Measurements from ENCODE around the gene TMEM117. TPM values are rescaled to one million over a fixed set of nuclear protein-coding genes. Genes with fewer than 3 reads are reported as not detected.

The TMEM117 gene
- total and polyA plus RNA-seq, 2 donors (not counting 3 experiments of a cell fraction or from before 2014, with no cell fraction given): 1.2 to 3.8 TPM

DNA sequence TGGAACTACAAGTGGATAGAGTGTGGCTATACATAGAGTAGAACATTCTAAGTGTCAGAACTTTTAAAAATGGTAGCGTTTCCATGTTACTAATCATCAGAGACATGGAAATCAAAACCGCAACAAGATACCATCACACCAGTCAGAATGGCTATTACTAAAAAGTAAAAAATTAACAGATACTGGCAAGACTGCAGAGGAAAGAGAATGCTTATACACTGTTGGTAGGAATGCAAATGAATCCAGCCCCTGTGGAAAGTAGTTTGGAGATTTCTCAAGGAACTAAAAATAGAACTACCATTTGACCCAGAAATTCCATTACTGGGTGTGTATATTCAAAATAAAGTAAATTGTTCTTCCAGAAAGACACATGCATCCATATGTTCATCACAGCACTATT is 521.6 kb downstream of the TMEM117 start:
- Histone ChIP-seq H3K9me1 (replicated peaks; ENCODE audit: control insufficient read depth, extremely low read depth, insufficient read depth, low read length) (no peaks in the 10 kb centered on the region), H3K36me3 (ENCODE audit: control insufficient read depth in 2 of 2, extremely low read depth in 1 of 2, insufficient read depth in 2 of 2, low read length in 2 of 2) (no peaks in the 10 kb centered on the region), H3K27ac (ENCODE audit: insufficient read depth, low read depth, low read length) (no peak overlapping the region), H3K9me3 (replicated peaks; ENCODE audit: control insufficient read depth, insufficient read depth, low read length) (no peaks in the 10 kb centered on the region), H3K4me2 (ENCODE audit: insufficient read depth, low read length) (no peak overlapping the region), H3K4me1 (ENCODE audit: control insufficient read depth, extremely low read depth, insufficient read depth, low read length) (no peaks in the 10 kb centered on the region), H3K9ac (replicated peaks; ENCODE audit: extremely low read depth, insufficient read depth, low read length) (no peak overlapping the region), H3K27me3 (ENCODE audit: control insufficient read depth in 2 of 2, insufficient read depth in 2 of 2, low read length in 2 of 2) (no peaks in the 10 kb centered on the region), H2AFZ (ENCODE audit: low read depth, low read length) (no peak overlapping the region), H3K79me2 (ENCODE audit: control insufficient read depth, insufficient read depth, low read length) (no peaks in the 10 kb centered on the region), H3K4me3 (replicated peaks in 1 of 3; ENCODE audit: insufficient read depth in 1 of 3, low read depth in 1 of 3, low read length in 3 of 3) (no peak overlapping the region), H4K20me1 (replicated peaks; ENCODE audit: control insufficient read depth, extremely low read depth, insufficient read depth, low read length) (no peaks in the 10 kb centered on the region)
- ChIA-PET POLR2A (no interaction called here), CTCF (no interaction called here)
- dilution Hi-C loops (cut with MboI; ENCODE audit: extremely low pct_ligation_motif_present, low sequenced_read_pairs): no loop called here
- intact Hi-C loops (cut with micrococcal nuclease): no loop called here
- DNase-seq (ENCODE audit: low read depth, low spot score) (no peak), FAIRE-seq (no peak)
- TF ChIP-seq EZH2 (IDR thresholded peaks at IDR 0.05; ENCODE audit: borderline replicate concordance, low read depth, low read length, severe bottlenecking) (no peak), JUN (IDR thresholded peaks at IDR 0.05; ENCODE audit: borderline replicate concordance, insufficient read depth, insufficient read length, low read depth) (no peak), POLR2A (IDR thresholded peaks at IDR 0.05; ENCODE audit: low read depth, low read length) (no peak), MYC (IDR thresholded peaks at IDR 0.05; ENCODE audit: low read depth, low read length) (no peak), MAX (IDR thresholded peaks at IDR 0.05; ENCODE audit: insufficient read depth, insufficient read length) (no peak)
- TF ChIP-seq, protein P1, sequence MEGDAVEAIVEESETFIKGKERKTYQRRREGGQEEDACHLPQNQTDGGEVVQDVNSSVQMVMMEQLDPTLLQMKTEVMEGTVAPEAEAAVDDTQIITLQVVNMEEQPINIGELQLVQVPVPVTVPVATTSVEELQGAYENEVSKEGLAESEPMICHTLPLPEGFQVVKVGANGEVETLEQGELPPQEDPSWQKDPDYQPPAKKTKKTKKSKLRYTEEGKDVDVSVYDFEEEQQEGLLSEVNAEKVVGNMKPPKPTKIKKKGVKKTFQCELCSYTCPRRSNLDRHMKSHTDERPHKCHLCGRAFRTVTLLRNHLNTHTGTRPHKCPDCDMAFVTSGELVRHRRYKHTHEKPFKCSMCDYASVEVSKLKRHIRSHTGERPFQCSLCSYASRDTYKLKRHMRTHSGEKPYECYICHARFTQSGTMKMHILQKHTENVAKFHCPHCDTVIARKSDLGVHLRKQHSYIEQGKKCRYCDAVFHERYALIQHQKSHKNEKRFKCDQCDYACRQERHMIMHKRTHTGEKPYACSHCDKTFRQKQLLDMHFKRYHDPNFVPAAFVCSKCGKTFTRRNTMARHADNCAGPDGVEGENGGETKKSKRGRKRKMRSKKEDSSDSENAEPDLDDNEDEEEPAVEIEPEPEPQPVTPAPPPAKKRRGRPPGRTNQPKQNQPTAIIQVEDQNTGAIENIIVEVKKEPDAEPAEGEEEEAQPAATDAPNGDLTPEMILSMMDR (IDR thresholded peaks at IDR 0.05; ENCODE audit: extremely low read depth in 1 of 2, insufficient read depth in 1 of 2, low read depth in 1 of 2, low read length in 2 of 2): no peak
- BruUV-seq (replicated peaks): no TSS peak

DNA sequence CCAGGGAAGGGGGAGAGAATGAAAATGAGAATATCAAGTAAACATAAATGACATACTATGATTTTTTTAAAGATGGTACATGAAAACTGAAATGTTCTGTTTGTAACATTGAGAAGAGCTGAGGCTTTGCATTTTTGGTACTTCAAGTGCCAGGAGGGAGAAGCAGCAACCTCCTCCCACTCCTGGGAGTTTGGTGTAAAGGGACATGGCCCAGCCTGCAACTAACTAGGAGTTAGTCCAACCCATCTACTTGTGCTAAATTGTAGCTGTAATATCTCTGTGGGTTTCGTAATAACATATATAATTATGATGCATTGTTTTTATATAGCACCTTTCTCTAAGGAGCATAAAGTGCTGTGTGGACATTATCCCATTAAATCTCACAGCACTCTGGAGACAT is 522.8 kb downstream of the TMEM117 start:
- dilution Hi-C loops (cut with MboI; ENCODE audit: extremely low pct_ligation_motif_present, low sequenced_read_pairs): no loop called here
- H2AFZ ChIP-seq (ENCODE audit: low read depth, low read length): no peak overlapping the region
- no TSS peak for BruUV-seq (replicated peaks)
- H3K27me3 ChIP-seq (ENCODE audit: control insufficient read depth in 2 of 2, insufficient read depth in 2 of 2, low read length in 2 of 2): no peaks in the 10 kb centered on the region
- TF ChIP-seq JUN (IDR thresholded peaks at IDR 0.05; ENCODE audit: borderline replicate concordance, insufficient read depth, insufficient read length, low read depth) (no peak), MYC (IDR thresholded peaks at IDR 0.05; ENCODE audit: low read depth, low read length) (no peak), POLR2AphosphoS5 (IDR thresholded peaks at IDR 0.05; ENCODE audit: insufficient read depth, low read depth, low read length) (no peak), POLR2A (IDR thresholded peaks at IDR 0.05; ENCODE audit: low read depth, low read length) (no peak), EZH2 (IDR thresholded peaks at IDR 0.05; ENCODE audit: borderline replicate concordance, low read depth, low read length, severe bottlenecking) (no peak), FOS (IDR thresholded peaks at IDR 0.05; ENCODE audit: borderline replicate concordance, insufficient read depth, low read length) (no peak)
- TF ChIP-seq, protein P1 (IDR thresholded peaks at IDR 0.05; ENCODE audit: extremely low read depth in 1 of 2, insufficient read depth in 1 of 2, low read depth in 1 of 2, low read length in 2 of 2): no peak
- ChIA-PET CTCF (no interaction called here), POLR2A (no interaction called here)
- no peaks in the 10 kb centered on the region for H4K20me1 ChIP-seq (replicated peaks; ENCODE audit: control insufficient read depth, extremely low read depth, insufficient read depth, low read length)
- no peaks in the 10 kb centered on the region for H3K79me2 ChIP-seq (ENCODE audit: control insufficient read depth, insufficient read depth, low read length)
- H3K4me2 ChIP-seq (ENCODE audit: insufficient read depth, low read length): no peak overlapping the region
- no peak overlapping the region for H3K9ac ChIP-seq (replicated peaks; ENCODE audit: extremely low read depth, insufficient read depth, low read length)
- DNase-seq (ENCODE audit: low read depth, low spot score) (no peak), FAIRE-seq (no peak)
- H3K4me1 ChIP-seq (ENCODE audit: control insufficient read depth, extremely low read depth, insufficient read depth, low read length): no peaks in the 10 kb centered on the region
- intact Hi-C loops (cut with micrococcal nuclease): no loop called here
- no peak overlapping the region for H3K27ac ChIP-seq (ENCODE audit: insufficient read depth, low read depth, low read length)
- H3K4me3 ChIP-seq (replicated peaks in 1 of 3; ENCODE audit: insufficient read depth in 1 of 3, low read depth in 1 of 3, low read length in 3 of 3): no peak overlapping the region
- H3K9me1 ChIP-seq (replicated peaks; ENCODE audit: control insufficient read depth, extremely low read depth, insufficient read depth, low read length): no peaks in the 10 kb centered on the region
- H3K36me3 ChIP-seq (ENCODE audit: control insufficient read depth in 2 of 2, extremely low read depth in 1 of 2, insufficient read depth in 2 of 2, low read length in 2 of 2): no peaks in the 10 kb centered on the region
- no peaks in the 10 kb centered on the region for H3K9me3 ChIP-seq (replicated peaks; ENCODE audit: control insufficient read depth, insufficient read depth, low read length)

All from endothelial cell of umbilical vein (primary cell).